ENCODE measurements around the gene CPVL.

DNA sequence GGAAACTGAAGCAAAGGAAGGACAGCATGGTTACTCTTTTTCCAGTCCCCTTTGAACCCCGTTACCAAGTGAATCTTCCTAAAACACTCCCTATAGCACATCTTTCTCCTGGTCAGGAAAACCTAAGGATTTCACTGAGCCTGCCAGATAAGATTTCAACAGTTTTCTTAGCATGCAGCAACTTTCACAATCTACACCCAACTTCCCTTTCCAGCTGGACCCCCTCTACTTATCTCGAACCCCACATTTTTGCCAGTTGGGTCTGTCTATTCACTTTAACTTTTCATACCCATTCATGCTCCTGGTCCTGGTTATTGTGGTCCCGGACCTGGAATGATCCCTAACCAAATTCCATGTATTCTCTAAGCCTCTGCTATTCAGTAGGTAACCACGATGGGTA lies 14.9 kb upstream of the CPVL start:
- TF ChIP-seq, protein P1, sequence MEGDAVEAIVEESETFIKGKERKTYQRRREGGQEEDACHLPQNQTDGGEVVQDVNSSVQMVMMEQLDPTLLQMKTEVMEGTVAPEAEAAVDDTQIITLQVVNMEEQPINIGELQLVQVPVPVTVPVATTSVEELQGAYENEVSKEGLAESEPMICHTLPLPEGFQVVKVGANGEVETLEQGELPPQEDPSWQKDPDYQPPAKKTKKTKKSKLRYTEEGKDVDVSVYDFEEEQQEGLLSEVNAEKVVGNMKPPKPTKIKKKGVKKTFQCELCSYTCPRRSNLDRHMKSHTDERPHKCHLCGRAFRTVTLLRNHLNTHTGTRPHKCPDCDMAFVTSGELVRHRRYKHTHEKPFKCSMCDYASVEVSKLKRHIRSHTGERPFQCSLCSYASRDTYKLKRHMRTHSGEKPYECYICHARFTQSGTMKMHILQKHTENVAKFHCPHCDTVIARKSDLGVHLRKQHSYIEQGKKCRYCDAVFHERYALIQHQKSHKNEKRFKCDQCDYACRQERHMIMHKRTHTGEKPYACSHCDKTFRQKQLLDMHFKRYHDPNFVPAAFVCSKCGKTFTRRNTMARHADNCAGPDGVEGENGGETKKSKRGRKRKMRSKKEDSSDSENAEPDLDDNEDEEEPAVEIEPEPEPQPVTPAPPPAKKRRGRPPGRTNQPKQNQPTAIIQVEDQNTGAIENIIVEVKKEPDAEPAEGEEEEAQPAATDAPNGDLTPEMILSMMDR (IDR thresholded peaks at IDR 0.05; ENCODE audit: low read depth, low read length) = no peak
- no peak for TF ChIP-seq EZH2phosphoT487 (IDR thresholded peaks at IDR 0.05; ENCODE audit: low read depth)

Measured in OCI-LY3 (cell line).